ENCODE measurements around the gene TMBIM6. TPM values are rescaled to one million over a fixed set of nuclear protein-coding genes. Genes with fewer than 3 reads are reported as not detected.

The TMBIM6 gene
- total and polyA plus RNA-seq, 9 of the 15 experiments (the other 6 are each of a cell fraction or from before 2014, with no cell fraction given), result 147 to 1,288 (median 352) TPM

GRCh38 chr12:49750027-49750995 lies 9.0 kb downstream of the TMBIM6 start (continued):
- TF ChIP-seq ZMIZ1 (IDR thresholded peaks at IDR 0.05; ENCODE audit: low read depth in 2 of 2, low read length in 2 of 2), result 0 out of 4 replicates have a peak, but pooled peaks of 1 of the 2 experiments have one; percentile 42
- peak; percentile 34 to 55; a peak in 1 of 4 replicates for TF ChIP-seq MNT (conservative IDR thresholded peaks at IDR 0.05)
- TF ChIP-seq ATF7 (IDR thresholded peaks at IDR 0.05), result peak; percentile 74
- TF ChIP-seq, protein P1, sequence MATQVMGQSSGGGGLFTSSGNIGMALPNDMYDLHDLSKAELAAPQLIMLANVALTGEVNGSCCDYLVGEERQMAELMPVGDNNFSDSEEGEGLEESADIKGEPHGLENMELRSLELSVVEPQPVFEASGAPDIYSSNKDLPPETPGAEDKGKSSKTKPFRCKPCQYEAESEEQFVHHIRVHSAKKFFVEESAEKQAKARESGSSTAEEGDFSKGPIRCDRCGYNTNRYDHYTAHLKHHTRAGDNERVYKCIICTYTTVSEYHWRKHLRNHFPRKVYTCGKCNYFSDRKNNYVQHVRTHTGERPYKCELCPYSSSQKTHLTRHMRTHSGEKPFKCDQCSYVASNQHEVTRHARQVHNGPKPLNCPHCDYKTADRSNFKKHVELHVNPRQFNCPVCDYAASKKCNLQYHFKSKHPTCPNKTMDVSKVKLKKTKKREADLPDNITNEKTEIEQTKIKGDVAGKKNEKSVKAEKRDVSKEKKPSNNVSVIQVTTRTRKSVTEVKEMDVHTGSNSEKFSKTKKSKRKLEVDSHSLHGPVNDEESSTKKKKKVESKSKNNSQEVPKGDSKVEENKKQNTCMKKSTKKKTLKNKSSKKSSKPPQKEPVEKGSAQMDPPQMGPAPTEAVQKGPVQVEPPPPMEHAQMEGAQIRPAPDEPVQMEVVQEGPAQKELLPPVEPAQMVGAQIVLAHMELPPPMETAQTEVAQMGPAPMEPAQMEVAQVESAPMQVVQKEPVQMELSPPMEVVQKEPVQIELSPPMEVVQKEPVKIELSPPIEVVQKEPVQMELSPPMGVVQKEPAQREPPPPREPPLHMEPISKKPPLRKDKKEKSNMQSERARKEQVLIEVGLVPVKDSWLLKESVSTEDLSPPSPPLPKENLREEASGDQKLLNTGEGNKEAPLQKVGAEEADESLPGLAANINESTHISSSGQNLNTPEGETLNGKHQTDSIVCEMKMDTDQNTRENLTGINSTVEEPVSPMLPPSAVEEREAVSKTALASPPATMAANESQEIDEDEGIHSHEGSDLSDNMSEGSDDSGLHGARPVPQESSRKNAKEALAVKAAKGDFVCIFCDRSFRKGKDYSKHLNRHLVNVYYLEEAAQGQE (IDR thresholded peaks at IDR 0.05; ENCODE audit: borderline replicate concordance), result peak; percentile 80
- TF ChIP-seq, protein P1 (CRISPR knock-in tag; IDR thresholded peaks at IDR 0.05; ENCODE audit: low read depth), result no peak
- no peak for TF ChIP-seq GATA2 (CRISPR knock-in tag; IDR thresholded peaks at IDR 0.05)
- peak; percentile 58; the same call in 1 of the 2 replicates for TF ChIP-seq L3MBTL2 (IDR thresholded peaks at IDR 0.05)
- TF ChIP-seq MAZ (CRISPR knock-in tag; conservative IDR thresholded peaks at IDR 0.05 in 1 of 2, IDR thresholded peaks at IDR 0.05 in 1 of 2), result no peak
- TF ChIP-seq SOX6 (IDR thresholded peaks at IDR 0.05), result peak; percentile 46; the same call in 1 of the 2 replicates
- TF ChIP-seq ZNF589 (CRISPR knock-in tag; IDR thresholded peaks at IDR 0.05; ENCODE audit: low read depth), result peak; percentile 77; the same call in 1 of the 2 replicates
- TF ChIP-seq SRF (CRISPR knock-in tag; IDR thresholded peaks at IDR 0.05), result 0 out of 4 replicates have a peak, but pooled peaks of 1 of the 2 experiments have one; percentile 31
- 0 out of 4 replicates have a peak, but pooled peaks of 1 of the 2 experiments have one; percentile 45 for TF ChIP-seq NONO (IDR thresholded peaks at IDR 0.05; ENCODE audit: low read depth in 2 of 2, low read length in 1 of 2)

Data from K562 (cell line).